Upper lobe of left lung (tissue), 4 donors: ENCODE measurements around the gene RAX2.

Source experiments
- EP300 ChIP-seq, 4 donors: sonication (generic); formaldehyde crosslinking; IDR thresholded peaks; one replicate each; pipeline ENCODE4 v1.5.1; 2017; ENCODE audit warnings: antibody characterized with exemption in 4 of 4, control low read depth in 2 of 4
- POLR2A ChIP-seq, 4 donors: fragments of 450-650 bp; IDR thresholded peaks; one replicate each; pipeline ENCODE4 v1.5.1; 2016 to 2017; ENCODE audit warnings: antibody characterized with exemption in 4 of 4, mild to moderate bottlenecking in 2 of 4
- POLR2AphosphoS5 ChIP-seq, 2 donors: sonication (generic); formaldehyde crosslinking; IDR thresholded peaks; one replicate each; pipeline ENCODE4 v1.5.1; 2017; ENCODE audit warnings: antibody characterized with exemption in 2 of 2
- TF ChIP-seq, protein P1 (sequence below), 6 experiments: fragments of 450-650 bp in 4 of 6; fragments of 200-600 bp in 2 of 6; sonication (generic) in 2 of 6; IDR thresholded peaks; one replicate each; pipeline ENCODE4 v1.5.1; 2016 to 2019; ENCODE audit warnings: antibody characterized with exemption in 6 of 6

DNA sequence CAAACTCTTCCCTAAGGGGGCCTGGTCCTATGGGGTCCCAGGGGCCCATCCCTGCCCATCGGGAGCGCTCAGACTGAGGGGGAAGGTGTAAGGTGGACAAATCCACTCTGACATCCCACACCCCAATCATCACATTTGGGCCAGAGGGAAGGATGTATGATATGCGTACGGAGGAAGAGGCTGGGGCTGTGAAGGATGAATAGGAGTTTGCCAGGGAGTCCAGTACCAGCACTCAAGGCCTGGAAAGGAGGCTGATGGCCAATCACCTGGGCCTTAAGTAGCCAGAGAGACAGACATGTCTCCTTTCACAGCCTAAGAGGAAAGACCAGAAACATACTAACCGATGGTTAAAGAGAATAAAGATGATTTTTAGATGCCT lies 48.9 kb downstream of the RAX2 start:
- TF ChIP-seq, protein P1, sequence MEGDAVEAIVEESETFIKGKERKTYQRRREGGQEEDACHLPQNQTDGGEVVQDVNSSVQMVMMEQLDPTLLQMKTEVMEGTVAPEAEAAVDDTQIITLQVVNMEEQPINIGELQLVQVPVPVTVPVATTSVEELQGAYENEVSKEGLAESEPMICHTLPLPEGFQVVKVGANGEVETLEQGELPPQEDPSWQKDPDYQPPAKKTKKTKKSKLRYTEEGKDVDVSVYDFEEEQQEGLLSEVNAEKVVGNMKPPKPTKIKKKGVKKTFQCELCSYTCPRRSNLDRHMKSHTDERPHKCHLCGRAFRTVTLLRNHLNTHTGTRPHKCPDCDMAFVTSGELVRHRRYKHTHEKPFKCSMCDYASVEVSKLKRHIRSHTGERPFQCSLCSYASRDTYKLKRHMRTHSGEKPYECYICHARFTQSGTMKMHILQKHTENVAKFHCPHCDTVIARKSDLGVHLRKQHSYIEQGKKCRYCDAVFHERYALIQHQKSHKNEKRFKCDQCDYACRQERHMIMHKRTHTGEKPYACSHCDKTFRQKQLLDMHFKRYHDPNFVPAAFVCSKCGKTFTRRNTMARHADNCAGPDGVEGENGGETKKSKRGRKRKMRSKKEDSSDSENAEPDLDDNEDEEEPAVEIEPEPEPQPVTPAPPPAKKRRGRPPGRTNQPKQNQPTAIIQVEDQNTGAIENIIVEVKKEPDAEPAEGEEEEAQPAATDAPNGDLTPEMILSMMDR (IDR thresholded peaks at IDR 0.05), result no peak
- TF ChIP-seq POLR2A (IDR thresholded peaks at IDR 0.05) (no peak), POLR2AphosphoS5 (IDR thresholded peaks at IDR 0.05) (no peak), EP300 (IDR thresholded peaks at IDR 0.05) (no peak)
